ENCODE results near the gene KIAA1755.

Gene KIAA1755

GRCh38 chr20:38181971-38182370, 78.6 kb downstream of the KIAA1755 start:
- DNase-seq = no peak
- no peak overlapping the region for H3K9ac ChIP-seq (ENCODE audit: low read length)
- no peak overlapping the region for H2AFZ ChIP-seq (ENCODE audit: low read depth, low read length)
- no peak overlapping the region for H3K4me3 ChIP-seq (ENCODE audit: insufficient read depth in 1 of 2, low read depth in 1 of 2, low read length in 2 of 2)
- H2AK5ac ChIP-seq (ENCODE audit: low read length, severe bottlenecking) = no peak overlapping the region
- H3K4me2 ChIP-seq (ENCODE audit: low read length, poor library complexity, severe bottlenecking) = no peak overlapping the region
- peaks cover 11% of the 10 kb centered on the region for H3K9me3 ChIP-seq (ENCODE audit: control insufficient read depth, low read length)
- H3K36me3 ChIP-seq (ENCODE audit: control insufficient read depth in 1 of 2, insufficient read depth in 2 of 2, low read depth in 1 of 2, low read length in 2 of 2) = no peaks in the 10 kb centered on the region
- no peak overlapping the region for H2BK12ac ChIP-seq (ENCODE audit: low read length in 2 of 2)
- H3K27ac ChIP-seq (ENCODE audit: low read length, poor library complexity, severe bottlenecking) = no peak overlapping the region
- no peak overlapping the region for H3K14ac ChIP-seq (ENCODE audit: low read length in 2 of 2)
- H3K27me3 ChIP-seq (ENCODE audit: control insufficient read depth in 1 of 2, insufficient read depth in 1 of 2, low read length in 2 of 2) = peaks cover 0 to 6% of the 10 kb centered on the region in 2 experiments
- H2BK15ac ChIP-seq (ENCODE audit: low read depth, poor library complexity, severe bottlenecking) = no peak overlapping the region
- no peak overlapping the region for H2BK120ac ChIP-seq (ENCODE audit: low read depth, low read length)
- H4K91ac ChIP-seq (ENCODE audit: low read length) = no peak overlapping the region
- H3K4me1 ChIP-seq (ENCODE audit: control insufficient read depth, insufficient read depth, low read depth, low read length) = peaks cover 10% of the 10 kb centered on the region
- no peaks in the 10 kb centered on the region for H3K79me1 ChIP-seq (replicated peaks; ENCODE audit: low read length, poor library complexity, severe bottlenecking)
- H4K8ac ChIP-seq (ENCODE audit: low read length) = no peak overlapping the region
- no peak overlapping the region for H3K18ac ChIP-seq (ENCODE audit: low read depth in 1 of 2, low read length in 2 of 2)
- no peak overlapping the region for H2BK5ac ChIP-seq (ENCODE audit: low read depth, low read length, poor library complexity, severe bottlenecking)
- 99% methylated on average over 3 of the region's 3 CpGs for WGBS
- H3K4ac ChIP-seq (ENCODE audit: low read depth in 1 of 2, low read length in 2 of 2) = no peak overlapping the region
- H3K23ac ChIP-seq (ENCODE audit: low read length in 2 of 2) = no peak overlapping the region

- peak overlapping the region in 1 of 2 experiments; percentile 57 for H3K18ac ChIP-seq (ENCODE audit: low read depth in 1 of 2, low read length in 2 of 2)
- H3K14ac ChIP-seq (ENCODE audit: low read length in 2 of 2) = no peak overlapping the region
- no peak overlapping the region for H4K8ac ChIP-seq (ENCODE audit: low read length)
- no peak overlapping the region for H2BK5ac ChIP-seq (ENCODE audit: low read depth, low read length, poor library complexity, severe bottlenecking)
- H3K27ac ChIP-seq (ENCODE audit: low read length, poor library complexity, severe bottlenecking) = peak overlapping the region; percentile 7
- H3K36me3 ChIP-seq (ENCODE audit: control insufficient read depth in 1 of 2, insufficient read depth in 2 of 2, low read depth in 1 of 2, low read length in 2 of 2) = no peaks in the 10 kb centered on the region
- 73% methylated on average over 7 of the region's 7 CpGs for WGBS
- peak overlapping the region; percentile 15 for H3K4me2 ChIP-seq (ENCODE audit: low read length, poor library complexity, severe bottlenecking)
- peak overlapping the region; percentile 82 for H2AK5ac ChIP-seq (ENCODE audit: low read length, severe bottlenecking)
- H3K9ac ChIP-seq (ENCODE audit: low read length) = no peak overlapping the region
- no peak overlapping the region for H4K91ac ChIP-seq (ENCODE audit: low read length)
- no peak overlapping the region for H3K23ac ChIP-seq (ENCODE audit: low read length in 2 of 2)
- DNase-seq = no peak
- no peak overlapping the region for H2BK120ac ChIP-seq (ENCODE audit: low read depth, low read length)
- H2BK15ac ChIP-seq (ENCODE audit: low read depth, poor library complexity, severe bottlenecking) = no peak overlapping the region
- peaks cover 11% of the 10 kb centered on the region for H3K9me3 ChIP-seq (ENCODE audit: control insufficient read depth, low read length)
- H3K4me1 ChIP-seq (ENCODE audit: control insufficient read depth, insufficient read depth, low read depth, low read length) = peaks cover 10% of the 10 kb centered on the region
- peaks cover 0 to 6% of the 10 kb centered on the region in 2 experiments for H3K27me3 ChIP-seq (ENCODE audit: control insufficient read depth in 1 of 2, insufficient read depth in 1 of 2, low read length in 2 of 2)
- H2AFZ ChIP-seq (ENCODE audit: low read depth, low read length) = no peak overlapping the region
- H3K4me3 ChIP-seq (ENCODE audit: insufficient read depth in 1 of 2, low read depth in 1 of 2, low read length in 2 of 2) = no peak overlapping the region
- H3K79me1 ChIP-seq (replicated peaks; ENCODE audit: low read length, poor library complexity, severe bottlenecking) = no peaks in the 10 kb centered on the region
- peak overlapping the region in 1 of 2 experiments; percentile 37 for H2BK12ac ChIP-seq (ENCODE audit: low read length in 2 of 2)
- H3K4ac ChIP-seq (ENCODE audit: low read depth in 1 of 2, low read length in 2 of 2) = no peak overlapping the region
Measured at GRCh38 chr20:38181207-38181801, 79.2 kb downstream of the KIAA1755 start.

GRCh38 chr20:38180781-38181180, 79.8 kb downstream of the KIAA1755 start:
- H3K4me2 ChIP-seq (ENCODE audit: low read length, poor library complexity, severe bottlenecking) = no peak overlapping the region
- DNase-seq = no peak

GRCh38 chr20:38179846-38180245, 80.7 kb downstream of the KIAA1755 start:
- no peak for DNase-seq
- Histone ChIP-seq H4K8ac (ENCODE audit: low read length) (no peak overlapping the region), H3K9me3 (ENCODE audit: control insufficient read depth, low read length) (peaks cover 11% of the 10 kb centered on the region), H3K14ac (ENCODE audit: low read length in 2 of 2) (no peak overlapping the region), H3K4me3 (ENCODE audit: insufficient read depth in 1 of 2, low read depth in 1 of 2, low read length in 2 of 2) (no peak overlapping the region), H3K9ac (ENCODE audit: low read length) (no peak overlapping the region), H3K4me2 (ENCODE audit: low read length, poor library complexity, severe bottlenecking) (no peak overlapping the region), H2AK5ac (ENCODE audit: low read length, severe bottlenecking) (no peak overlapping the region), H2BK15ac (ENCODE audit: low read depth, poor library complexity, severe bottlenecking) (no peak overlapping the region), H3K27ac (ENCODE audit: low read length, poor library complexity, severe bottlenecking) (no peak overlapping the region), H2AFZ (ENCODE audit: low read depth, low read length) (no peak overlapping the region), H3K4me1 (ENCODE audit: control insufficient read depth, insufficient read depth, low read depth, low read length) (peaks cover 10% of the 10 kb centered on the region), H3K4ac (ENCODE audit: low read depth in 1 of 2, low read length in 2 of 2) (no peak overlapping the region), H2BK5ac (ENCODE audit: low read depth, low read length, poor library complexity, severe bottlenecking) (no peak overlapping the region), H3K36me3 (ENCODE audit: control insufficient read depth in 1 of 2, insufficient read depth in 2 of 2, low read depth in 1 of 2, low read length in 2 of 2) (no peaks in the 10 kb centered on the region), H3K27me3 (ENCODE audit: control insufficient read depth in 1 of 2, insufficient read depth in 1 of 2, low read length in 2 of 2) (peaks cover 0 to 6% of the 10 kb centered on the region in 2 experiments), H2BK120ac (ENCODE audit: low read depth, low read length) (no peak overlapping the region), H3K79me1 (replicated peaks; ENCODE audit: low read length, poor library complexity, severe bottlenecking) (no peaks in the 10 kb centered on the region), H3K18ac (ENCODE audit: low read depth in 1 of 2, low read length in 2 of 2) (no peak overlapping the region), H3K23ac (ENCODE audit: low read length in 2 of 2) (no peak overlapping the region), H2BK12ac (ENCODE audit: low read length in 2 of 2) (no peak overlapping the region), H4K91ac (ENCODE audit: low read length) (no peak overlapping the region)
- WGBS = 75% methylated on average over 6 of the region's 6 CpGs

More at GRCh38 chr20:38180781-38181180, 79.8 kb downstream of the KIAA1755 start:
- Histone ChIP-seq H4K91ac (ENCODE audit: low read length) (no peak overlapping the region), H3K9ac (ENCODE audit: low read length) (no peak overlapping the region), H3K4ac (ENCODE audit: low read depth in 1 of 2, low read length in 2 of 2) (no peak overlapping the region), H3K14ac (ENCODE audit: low read length in 2 of 2) (no peak overlapping the region), H3K27me3 (ENCODE audit: control insufficient read depth in 1 of 2, insufficient read depth in 1 of 2, low read length in 2 of 2) (peaks cover 0 to 6% of the 10 kb centered on the region in 2 experiments), H3K27ac (ENCODE audit: low read length, poor library complexity, severe bottlenecking) (no peak overlapping the region), H3K4me3 (ENCODE audit: insufficient read depth in 1 of 2, low read depth in 1 of 2, low read length in 2 of 2) (no peak overlapping the region), H2BK12ac (ENCODE audit: low read length in 2 of 2) (no peak overlapping the region), H3K9me3 (ENCODE audit: control insufficient read depth, low read length) (peaks cover 11% of the 10 kb centered on the region), H4K8ac (ENCODE audit: low read length) (no peak overlapping the region), H2BK120ac (ENCODE audit: low read depth, low read length) (no peak overlapping the region), H2BK5ac (ENCODE audit: low read depth, low read length, poor library complexity, severe bottlenecking) (no peak overlapping the region), H3K79me1 (replicated peaks; ENCODE audit: low read length, poor library complexity, severe bottlenecking) (no peaks in the 10 kb centered on the region), H3K18ac (ENCODE audit: low read depth in 1 of 2, low read length in 2 of 2) (no peak overlapping the region), H3K23ac (ENCODE audit: low read length in 2 of 2) (no peak overlapping the region), H3K4me1 (ENCODE audit: control insufficient read depth, insufficient read depth, low read depth, low read length) (peaks cover 10% of the 10 kb centered on the region), H2AK5ac (ENCODE audit: low read length, severe bottlenecking) (no peak overlapping the region), H3K36me3 (ENCODE audit: control insufficient read depth in 1 of 2, insufficient read depth in 2 of 2, low read depth in 1 of 2, low read length in 2 of 2) (no peaks in the 10 kb centered on the region), H2AFZ (ENCODE audit: low read depth, low read length) (no peak overlapping the region), H2BK15ac (ENCODE audit: low read depth, poor library complexity, severe bottlenecking) (no peak overlapping the region)
- WGBS = 89% methylated on average over 4 of the region's 5 CpGs
